GM19468 (cell line): ENCODE measurements around the gene RNU6-1.

Source experiments
- ATAC-seq: cut with Tn5 transposase; IDR thresholded peaks from one replicate; pipeline ENCODE4 v1.9.1; 2021; ENCODE audit warnings: mild to moderate bottlenecking, moderate library complexity, moderate number of reproducible peaks; ENCODE audit not compliant: unreplicated experiment; ENCODE audit errors: extremely low read depth

The RNU6-1 gene

GRCh38 chr15:67834581-67835296 is 5.1 kb downstream of the RNU6-1 start:
- ATAC-seq, result no peak

- ATAC-seq, result no peak
These were observed 5.9 kb downstream of the RNU6-1 start for GRCh38 chr15:67833710-67834511.

GRCh38 chr15:67832897-67833709 is 6.7 kb downstream of the RNU6-1 start:
- no peak for ATAC-seq

GRCh38 chr15:67832031-67832551 is 7.8 kb downstream of the RNU6-1 start:
- no peak for ATAC-seq

- no peak for ATAC-seq
These were observed 8.5 kb downstream of the RNU6-1 start for GRCh38 chr15:67831363-67831762.

- no peak for ATAC-seq
These were observed 10.0 kb downstream of the RNU6-1 start for GRCh38 chr15:67829647-67830504.

GRCh38 chr15:67828969-67829646 is 10.7 kb downstream of the RNU6-1 start:
- no peak for ATAC-seq

GRCh38 chr15:67828278-67828968 is 11.4 kb downstream of the RNU6-1 start:
- ATAC-seq, result no peak

- no peak for ATAC-seq
These were observed 12.1 kb downstream of the RNU6-1 start for GRCh38 chr15:67827562-67828277.

GRCh38 chr15:67826717-67827561 is 12.9 kb downstream of the RNU6-1 start:
- no peak for ATAC-seq

GRCh38 chr15:67825881-67826716 is 13.7 kb downstream of the RNU6-1 start:
- ATAC-seq, result no peak

GRCh38 chr15:67824976-67825880 is 14.6 kb downstream of the RNU6-1 start, which contains the start of gene SKOR1:
TSS of gene SKOR1 (plus strand) at chr15:67825509. CDS start at chr15:67825603, 94 bp downstream.
- ATAC-seq, result no peak

- ATAC-seq, result no peak
These were observed 15.5 kb downstream of the RNU6-1 start for GRCh38 chr15:67824197-67824968.
